GM21515 (cell line): ENCODE data around the gene IL17RB.

Experiments
- ATAC-seq: cut with Tn5 transposase; IDR thresholded peaks from one replicate; pipeline ENCODE4 v1.9.1; 2021; ENCODE audit not compliant: unreplicated experiment

IL17RB gene

GRCh38 chr3:53828581-53828980 lies 17.8 kb upstream of the IL17RB start:
- no peak for ATAC-seq

DNA sequence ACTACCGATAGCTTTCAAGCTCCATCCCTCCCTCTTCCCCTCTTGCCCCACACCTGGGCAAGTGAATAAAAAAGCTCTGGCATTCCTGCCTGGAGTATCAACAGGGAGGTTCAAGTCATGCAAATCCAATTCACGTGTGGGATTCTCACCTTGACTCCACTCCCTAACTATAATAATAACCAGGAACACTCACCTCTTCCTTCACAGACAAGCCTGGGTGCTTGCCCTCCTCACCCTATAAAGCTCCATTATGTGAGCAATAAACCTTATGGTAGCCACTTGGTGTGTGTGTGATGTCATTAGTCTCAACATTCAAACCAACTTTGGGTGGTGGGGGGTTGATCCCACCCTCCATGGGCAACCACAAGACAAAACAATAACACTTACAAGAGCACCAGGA lies 16.8 kb upstream of the IL17RB start:
- no peak for ATAC-seq

DNA sequence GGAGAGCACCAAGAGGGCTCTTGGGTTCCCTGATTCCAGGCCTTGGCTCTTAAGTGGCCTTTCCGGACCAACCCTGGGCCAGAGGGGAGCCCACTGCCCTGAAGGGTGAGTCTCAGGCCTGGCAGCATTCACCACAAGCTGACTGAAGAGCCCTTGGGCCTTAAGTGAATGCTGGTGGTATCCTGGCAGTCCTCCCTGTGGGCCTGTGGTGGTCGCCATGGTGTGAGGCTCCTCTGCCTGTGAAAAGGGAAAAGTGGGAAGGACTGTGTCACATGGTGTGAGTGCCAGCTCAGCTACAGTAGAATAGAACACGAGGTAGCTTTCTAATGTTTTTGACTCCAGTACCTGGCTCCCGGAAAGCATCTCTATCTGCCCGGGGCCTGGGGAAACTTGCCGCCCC lies 15.4 kb upstream of the IL17RB start:
- no peak for ATAC-seq

DNA sequence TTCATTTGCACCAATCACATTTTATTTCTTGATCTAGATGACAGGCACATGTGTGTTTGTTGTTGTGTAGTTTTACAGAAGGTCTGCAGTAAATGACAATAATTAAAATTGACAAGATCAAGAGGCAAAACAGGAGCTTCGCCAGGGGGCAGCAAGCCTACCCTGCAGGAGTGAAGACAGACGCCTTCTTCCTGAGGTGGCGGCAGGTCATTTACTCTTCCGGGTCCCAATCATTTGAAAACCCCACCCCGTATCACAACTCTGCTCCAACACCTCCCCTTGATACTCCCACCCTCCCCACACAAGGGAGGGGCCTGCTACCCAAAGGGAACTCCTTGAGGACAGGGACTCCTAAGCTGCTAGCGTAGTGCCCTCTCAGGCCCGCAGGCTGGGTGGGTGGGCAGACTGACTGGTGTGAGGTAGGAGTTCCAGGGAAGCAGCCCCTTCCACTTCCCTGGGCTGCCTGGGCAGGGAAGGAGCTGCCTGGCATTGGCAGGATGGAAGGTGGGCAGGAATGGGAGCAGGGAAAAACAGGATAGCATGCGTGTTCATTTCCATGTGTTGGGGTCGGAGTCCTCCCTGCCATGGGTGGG lies 13.2 kb upstream of the IL17RB start:
- ATAC-seq, result no peak

DNA sequence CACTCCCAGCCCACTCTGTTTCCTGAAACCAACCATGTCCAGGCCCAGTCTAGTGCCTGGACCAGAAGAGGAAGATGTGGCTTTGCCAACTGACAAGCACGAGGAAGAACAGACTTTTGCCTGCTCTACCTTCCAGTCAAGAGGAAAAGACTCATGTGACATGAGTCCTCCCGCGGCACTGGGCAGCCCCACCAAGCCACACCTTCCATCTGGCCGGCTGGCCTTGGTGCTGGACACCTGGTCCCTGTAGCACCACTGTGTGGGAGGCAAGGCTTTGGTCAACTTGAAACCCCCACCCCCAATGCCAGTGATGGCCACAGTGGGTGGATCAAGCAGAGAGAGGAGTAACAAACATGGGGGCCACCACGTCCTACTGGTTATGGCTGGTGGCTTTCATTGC lies 12.7 kb upstream of the IL17RB start:
- no peak for ATAC-seq

- no peak for ATAC-seq
Measured at GRCh38 chr3:53834429-53835095, 11.8 kb upstream of the IL17RB start.

- no peak for ATAC-seq
Measured at GRCh38 chr3:53835257-53835656, 11.1 kb upstream of the IL17RB start.

DNA sequence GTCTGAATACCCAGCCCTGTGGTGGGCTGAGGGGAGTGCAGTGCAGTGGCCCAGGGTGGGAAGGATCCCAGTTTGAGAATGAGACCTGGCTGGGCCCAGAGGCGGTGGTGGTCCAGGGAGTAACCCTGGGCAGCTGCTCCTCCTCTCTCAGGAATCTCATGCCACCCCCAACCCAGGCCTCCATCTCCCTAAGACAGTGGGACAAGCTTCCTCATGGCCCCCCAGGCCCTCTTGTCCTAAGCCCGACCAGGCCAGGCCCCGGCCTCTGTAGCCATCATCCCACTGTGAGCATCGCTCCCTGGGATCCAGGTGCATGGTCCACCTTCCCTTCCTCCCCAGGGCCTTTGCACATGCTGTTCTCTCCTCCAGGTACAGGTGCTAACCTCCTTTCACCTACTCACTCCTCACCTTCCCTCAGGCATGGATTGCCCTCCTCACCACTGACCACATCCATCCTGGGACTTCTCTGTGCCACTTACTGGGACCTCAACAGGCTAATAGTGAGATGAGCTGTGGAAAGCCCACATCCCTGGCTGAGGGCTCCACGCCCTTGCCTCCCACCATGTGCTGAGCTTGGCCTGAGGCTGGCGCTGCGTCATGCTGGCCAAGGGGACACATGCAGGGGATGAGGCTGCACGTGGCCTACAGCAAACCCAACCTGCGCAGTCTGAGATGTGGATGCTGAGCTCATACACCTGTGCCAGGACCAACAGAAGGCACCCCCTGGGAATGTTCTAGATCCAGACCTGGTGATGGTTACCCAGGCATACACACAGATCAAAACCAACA lies 10.1 kb upstream of the IL17RB start:
- ATAC-seq, result no peak

GRCh38 chr3:53837331-53837730 lies 9.0 kb upstream of the IL17RB start:
- ATAC-seq, result no peak

- ATAC-seq, result no peak
Measured at GRCh38 chr3:53841296-53841695, 5.1 kb upstream of the IL17RB start.

GRCh38 chr3:53842436-53843194 lies 3.8 kb upstream of the IL17RB start:
- ATAC-seq, result no peak

- ATAC-seq, result no peak
Measured at GRCh38 chr3:53843195-53844177, 2.9 kb upstream of the IL17RB start.

GRCh38 chr3:53844262-53845102 lies 1.9 kb upstream of the IL17RB start:
- no peak for ATAC-seq

GRCh38 chr3:53845103-53845880 lies 1.1 kb upstream of the IL17RB start:
- ATAC-seq, result peak; percentile 24

DNA sequence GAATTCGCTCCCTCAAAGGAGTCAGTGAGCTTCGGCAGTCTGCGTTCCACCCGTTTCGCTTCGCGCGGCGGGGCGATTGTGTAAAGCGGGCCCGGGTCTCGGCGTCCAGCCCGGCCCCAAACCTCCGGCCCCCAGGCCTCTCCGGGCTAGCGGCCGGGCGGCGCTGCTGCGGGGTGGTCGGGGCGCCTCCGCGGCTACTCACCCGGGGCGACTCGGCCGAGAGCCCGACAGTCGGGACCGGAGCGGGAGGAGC lies 561 bp upstream of the IL17RB start:
- ATAC-seq, result no peak

GRCh38 chr3:53846851-53847155 lies 435 bp downstream of the IL17RB start:
- ATAC-seq, result no peak

DNA sequence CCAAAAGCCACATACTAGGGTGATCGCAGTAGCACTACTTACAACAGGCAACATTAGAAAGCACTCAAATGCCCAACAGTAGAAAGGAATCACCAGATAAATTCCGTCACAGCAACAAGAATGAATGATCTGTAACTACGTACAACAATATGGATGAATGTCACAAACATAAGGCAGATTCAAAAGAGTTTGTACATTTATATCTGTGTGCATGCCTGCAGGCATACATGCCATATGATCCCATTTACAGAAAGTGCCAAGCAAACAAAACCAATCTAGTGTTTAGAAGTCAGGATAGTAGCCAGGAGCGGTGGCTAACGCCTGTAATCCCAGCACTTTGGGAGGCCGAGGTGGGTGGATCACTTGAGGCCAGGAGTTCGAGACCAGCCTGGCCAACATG lies 3.5 kb downstream of the IL17RB start:
- ATAC-seq, result no peak

DNA sequence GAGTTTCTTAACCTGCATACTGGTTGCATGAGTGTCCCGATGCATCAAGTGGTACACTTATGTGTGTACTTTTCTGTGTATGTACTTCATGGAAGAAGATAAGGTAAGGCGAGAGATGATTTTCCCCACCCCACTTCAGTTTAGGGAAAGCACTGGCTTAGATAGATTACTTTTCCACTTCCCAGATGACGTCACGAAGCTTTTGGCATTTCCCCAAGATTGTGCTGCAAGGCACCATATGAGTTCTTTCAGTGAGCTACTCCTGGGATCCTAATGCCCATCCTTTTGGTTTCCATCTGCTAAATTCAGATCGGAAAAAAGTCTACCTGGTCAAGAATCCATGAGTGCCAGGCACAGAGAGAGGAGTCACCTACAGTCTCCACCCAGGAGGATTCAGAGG lies 4.5 kb downstream of the IL17RB start:
- ATAC-seq, result no peak

GRCh38 chr3:53856964-53857363 lies 10.6 kb downstream of the IL17RB start:
- no peak for ATAC-seq
